Hematopoietic multipotent progenitor cell treated with erythropoietin and hydrocortisone succinate and interleukin-3 and kit ligand, for 8 days (in vitro differentiated cells): ENCODE results near the gene ITGA2B.
"Not testable (repeated sequence)": the region's sequence is repeated elsewhere in the genome, so short reads cannot be mapped to it uniquely, and the experiment has no call there.

Source experiments
- DNase-seq: peaks from one replicate; pipeline ENCODE4 v3.0.0-alpha.2; 2015

The ITGA2B gene

DNA sequence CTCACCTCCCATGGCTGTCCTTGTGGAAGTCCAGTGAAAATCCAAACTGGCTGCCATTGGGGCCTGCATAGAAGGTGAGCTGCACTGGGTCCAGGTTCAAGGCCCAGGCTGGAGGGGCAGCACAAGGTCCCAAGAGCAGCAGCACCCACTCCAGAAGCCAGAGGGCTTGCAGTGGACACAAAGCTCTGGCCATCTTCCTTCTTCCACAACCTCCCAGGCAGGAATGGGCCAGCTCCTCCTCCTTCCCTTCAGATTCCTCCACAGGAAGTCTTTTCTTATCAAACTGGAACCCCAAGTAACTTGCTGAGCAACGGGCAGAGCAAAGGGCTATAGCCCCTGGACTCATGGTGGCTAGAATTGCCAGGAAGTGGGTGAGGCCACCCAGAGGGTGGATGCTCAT is at the start of gene ITGA2B:
ITGA2B (minus strand) TSS at position 369 of the 400 bp plus-strand sequence; CDS start at position 193, 176 bp downstream.
- no peak for DNase-seq

- no peak for DNase-seq
Observed at GRCh38 chr17:44439168-44439567, 49.7 kb upstream of the ITGA2B start.

DNA sequence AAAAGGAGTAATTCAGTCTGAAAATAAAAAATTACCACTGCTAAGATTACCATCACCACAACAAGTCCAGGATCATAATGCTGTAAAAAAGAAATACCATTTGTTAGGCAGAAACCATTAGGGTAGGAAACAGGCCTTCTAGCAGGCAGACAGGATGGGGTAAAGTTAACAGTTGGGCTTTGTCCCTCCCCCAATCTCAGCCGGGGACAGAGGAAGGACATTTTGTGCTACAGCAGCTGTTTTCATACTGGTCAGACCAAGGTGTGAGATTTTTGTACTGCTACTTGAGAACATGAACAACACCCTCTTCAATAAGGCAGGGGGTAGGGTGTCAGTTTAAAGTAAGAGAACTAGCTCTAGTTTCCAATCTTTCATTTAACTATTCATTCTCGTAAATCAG is 49.2 kb upstream of the ITGA2B start:
- no peak for DNase-seq

- DNase-seq = no peak
Observed at GRCh38 chr17:44436336-44436735, 46.9 kb upstream of the ITGA2B start.

DNA sequence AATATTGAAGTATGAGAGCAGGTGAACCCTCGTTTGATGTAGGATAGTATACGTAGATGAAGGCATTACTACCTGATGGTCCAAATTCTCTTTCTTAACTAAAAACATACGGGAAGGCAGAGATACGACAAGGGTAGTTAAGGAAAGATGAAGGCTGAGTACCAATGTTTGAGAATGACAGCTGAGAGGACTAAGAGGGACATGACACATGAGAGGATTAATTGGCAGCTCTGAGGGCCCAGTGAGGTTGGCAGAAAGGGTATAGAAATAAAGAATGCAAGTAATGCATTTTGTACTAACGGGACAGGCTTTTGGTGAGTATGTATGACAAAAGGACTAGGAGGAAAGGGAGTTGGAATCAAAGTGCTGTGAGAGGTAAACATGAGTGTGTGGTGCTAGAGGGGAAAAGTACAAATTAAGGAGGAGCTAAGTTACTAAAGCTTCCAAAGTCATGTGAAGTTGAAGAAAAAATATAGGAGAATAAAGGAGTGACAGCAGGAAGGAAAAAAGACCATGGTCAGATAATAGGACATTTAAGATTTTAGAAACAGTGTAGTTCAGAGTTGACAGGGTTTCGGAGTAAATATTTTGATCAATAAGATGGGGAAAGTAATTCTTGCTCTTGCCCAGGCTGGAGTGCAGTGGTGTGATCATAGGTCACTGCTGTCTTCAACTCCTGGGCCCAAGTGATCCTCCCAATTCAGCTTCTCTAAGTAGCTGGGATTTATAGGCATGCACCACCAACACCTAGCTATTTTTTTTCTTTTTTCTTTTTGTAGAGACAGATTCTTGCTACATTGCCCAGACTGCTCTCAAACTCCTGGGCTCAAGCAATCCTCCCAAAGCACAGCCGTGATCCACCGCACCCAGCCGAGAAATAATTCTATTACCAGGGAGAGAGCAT is 43.1 kb upstream of the ITGA2B start:
- DNase-seq = no peak

- no peak for DNase-seq
Observed at GRCh38 chr17:44424828-44425461, 35.5 kb upstream of the ITGA2B start.

GRCh38 chr17:44417553-44417952 is 28.1 kb upstream of the ITGA2B start:
- DNase-seq = no peak

GRCh38 chr17:44416558-44417289 is 27.3 kb upstream of the ITGA2B start:
- DNase-seq = no peak

- no peak for DNase-seq
Observed at GRCh38 chr17:44414394-44415155, 25.1 kb upstream of the ITGA2B start.

- DNase-seq = no peak
Observed at GRCh38 chr17:44409309-44410028, 20.0 kb upstream of the ITGA2B start.

- DNase-seq = no peak
Observed at GRCh38 chr17:44408786-44409185, 19.3 kb upstream of the ITGA2B start.

- DNase-seq = no peak
Observed at GRCh38 chr17:44402564-44403172, 13.2 kb upstream of the ITGA2B start.

GRCh38 chr17:44400226-44400847 is 10.9 kb upstream of the ITGA2B start:
- DNase-seq = peak; percentile 49

- DNase-seq = no peak
Observed at GRCh38 chr17:44398692-44399691, 9.5 kb upstream of the ITGA2B start.

GRCh38 chr17:44397479-44398440 is 8.3 kb upstream of the ITGA2B start:
- DNase-seq = no peak

GRCh38 chr17:44396946-44397345 is 7.5 kb upstream of the ITGA2B start:
- DNase-seq = no peak

DNA sequence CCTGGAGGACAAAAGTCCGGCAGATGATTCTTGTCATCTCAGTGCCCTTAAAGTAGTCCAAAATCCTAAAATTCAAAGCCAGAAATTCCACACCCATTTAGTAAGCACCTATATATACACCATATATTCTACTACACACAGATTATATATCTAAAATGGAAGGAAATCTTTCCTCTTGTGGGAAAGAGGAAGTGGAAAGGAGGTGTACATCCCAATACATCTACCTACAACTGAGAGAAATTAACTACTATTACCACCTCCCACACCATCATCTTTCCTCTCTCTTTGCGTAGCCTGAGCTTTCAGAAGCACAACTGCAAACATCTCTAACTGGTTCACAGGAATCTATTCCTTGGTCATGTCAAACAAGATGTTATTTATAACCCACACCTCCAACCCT is 5.4 kb upstream of the ITGA2B start:
- no peak for DNase-seq

GRCh38 chr17:44394112-44394511 is 4.7 kb upstream of the ITGA2B start:
- not testable (repeated sequence) for DNase-seq
